Measurements from ENCODE around the gene RASGRP4. TPM values are rescaled to one million over a fixed set of nuclear protein-coding genes. Genes with fewer than 3 reads are reported as not detected.

The RASGRP4 gene
- total RNA-seq, 3 donors from 2014 or later, result 0.55 to 2.3 (median 2.0) TPM

DNA sequence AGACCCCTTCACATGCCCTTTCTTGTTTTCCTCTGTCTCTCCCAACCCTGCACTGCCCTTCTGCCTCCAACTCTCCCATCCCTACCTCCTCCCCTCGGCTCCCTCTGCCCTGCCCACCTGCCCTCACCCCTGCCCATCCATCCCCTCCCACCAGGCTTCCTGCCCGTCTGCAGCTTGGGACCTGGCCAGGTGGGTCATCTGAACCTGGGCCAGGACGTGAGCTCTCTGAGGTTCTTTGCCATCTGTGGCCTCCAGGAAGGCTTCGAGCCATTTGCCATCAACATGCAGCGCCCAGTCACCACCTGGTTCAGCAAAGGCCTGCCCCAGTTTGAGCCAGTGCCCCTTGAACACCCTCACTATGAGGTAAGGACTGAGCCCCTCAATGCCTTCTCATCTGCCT is 43.1 kb upstream of the RASGRP4 start:
- intact Hi-C loops (cut with DNase I, micrococcal nuclease), result no loop called here
- Histone ChIP-seq H3K36me3 (ENCODE audit: low read depth) (no peaks in the 10 kb centered on the region), H3K4me1 (ENCODE audit: low read depth) (no peaks in the 10 kb centered on the region), H3K9me3 (no peaks in the 10 kb centered on the region), H3K4me3 (no peak overlapping the region)
- ATAC-seq, result no peak
- DNase-seq, result no peak
- TF ChIP-seq CTCF (IDR thresholded peaks at IDR 0.05), result no peak

DNA sequence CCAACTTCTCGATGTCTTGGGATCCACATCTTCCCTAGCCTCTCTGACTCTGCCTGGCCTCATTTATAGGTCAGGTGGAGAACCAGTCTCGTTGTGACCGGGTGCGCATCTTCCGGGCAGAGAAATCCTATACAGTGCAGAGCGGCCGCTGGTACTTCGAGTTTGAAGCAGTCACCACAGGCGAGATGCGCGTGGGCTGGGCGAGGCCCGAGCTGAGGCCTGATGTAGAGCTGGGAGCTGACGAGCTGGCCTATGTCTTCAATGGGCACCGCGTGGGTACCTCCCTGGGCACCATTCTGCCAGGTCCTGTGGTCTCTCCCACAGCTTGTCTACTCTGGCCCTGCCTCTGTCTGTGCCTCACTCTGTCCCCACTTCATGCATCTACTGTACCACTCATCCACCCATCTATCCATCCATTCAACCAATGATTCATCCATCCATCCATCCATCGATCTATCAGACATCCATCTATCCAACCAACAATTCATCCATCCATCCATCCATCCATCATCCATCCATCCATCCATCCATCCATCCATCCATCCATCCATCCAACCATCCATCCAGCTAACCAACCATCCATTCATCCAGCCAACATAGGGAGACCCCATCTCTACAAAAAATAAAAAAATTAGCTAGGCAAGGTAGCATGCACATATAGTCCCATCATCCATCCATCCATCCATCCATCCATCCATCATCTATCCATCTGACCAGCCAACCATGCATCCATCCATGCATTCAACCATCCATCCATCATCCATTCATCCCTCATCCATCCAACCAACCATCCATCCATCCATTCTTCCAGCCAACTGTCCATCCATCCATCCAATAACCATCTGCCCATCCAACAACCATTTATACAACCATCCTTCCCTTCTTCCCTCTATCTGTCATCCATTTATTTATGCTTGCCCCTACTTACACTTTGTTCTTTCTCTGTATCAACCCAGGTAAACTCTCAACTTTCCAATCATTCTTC is 41.8 kb upstream of the RASGRP4 start:
- DNase-seq (no peak), ATAC-seq (no peak)
- no peaks in the 10 kb centered on the region for H3K9me3 ChIP-seq
- H3K4me1 ChIP-seq (ENCODE audit: low read depth), result no peaks in the 10 kb centered on the region
- no peaks in the 10 kb centered on the region for H3K36me3 ChIP-seq (ENCODE audit: low read depth)
- intact Hi-C loops (cut with DNase I, micrococcal nuclease), result no loop called here
- TF ChIP-seq CTCF (IDR thresholded peaks at IDR 0.05), result no peak
- H3K4me3 ChIP-seq, result no peak overlapping the region

DNA sequence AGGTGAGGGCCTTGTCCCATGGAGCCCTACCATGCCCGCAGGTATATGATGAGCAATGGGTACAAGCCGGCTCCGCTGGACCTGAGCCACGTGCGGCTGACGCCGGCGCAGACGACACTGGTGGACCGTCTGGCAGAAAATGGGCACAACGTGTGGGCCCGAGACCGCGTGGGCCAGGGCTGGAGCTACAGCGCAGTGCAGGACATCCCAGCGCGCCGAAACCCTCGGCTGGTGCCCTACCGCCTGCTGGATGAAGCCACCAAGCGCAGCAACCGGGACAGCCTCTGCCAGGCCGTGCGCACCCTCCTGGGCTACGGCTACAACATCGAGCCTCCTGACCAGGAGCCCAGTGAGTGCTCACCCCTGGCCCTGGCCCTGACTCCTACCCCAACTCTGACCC is 40.0 kb upstream of the RASGRP4 start:
- Histone ChIP-seq H3K4me3 (no peak overlapping the region), H3K9me3 (no peaks in the 10 kb centered on the region), H3K4me1 (ENCODE audit: low read depth) (no peaks in the 10 kb centered on the region), H3K36me3 (ENCODE audit: low read depth) (no peaks in the 10 kb centered on the region)
- no peak for TF ChIP-seq CTCF (IDR thresholded peaks at IDR 0.05)
- ATAC-seq (no peak), DNase-seq (no peak)
- intact Hi-C loops (cut with DNase I, micrococcal nuclease), result no loop called here

GRCh38 chr19:38464421-38465082 is 38.5 kb upstream of the RASGRP4 start:
- no peak for ATAC-seq
- Histone ChIP-seq H3K4me1 (ENCODE audit: low read depth) (no peaks in the 10 kb centered on the region), H3K4me3 (no peak overlapping the region), H3K9me3 (no peaks in the 10 kb centered on the region), H3K36me3 (ENCODE audit: low read depth) (no peaks in the 10 kb centered on the region)
- no peak for DNase-seq
- intact Hi-C loops (cut with DNase I, micrococcal nuclease), result no loop called here
- no peak for TF ChIP-seq CTCF (IDR thresholded peaks at IDR 0.05)

DNA sequence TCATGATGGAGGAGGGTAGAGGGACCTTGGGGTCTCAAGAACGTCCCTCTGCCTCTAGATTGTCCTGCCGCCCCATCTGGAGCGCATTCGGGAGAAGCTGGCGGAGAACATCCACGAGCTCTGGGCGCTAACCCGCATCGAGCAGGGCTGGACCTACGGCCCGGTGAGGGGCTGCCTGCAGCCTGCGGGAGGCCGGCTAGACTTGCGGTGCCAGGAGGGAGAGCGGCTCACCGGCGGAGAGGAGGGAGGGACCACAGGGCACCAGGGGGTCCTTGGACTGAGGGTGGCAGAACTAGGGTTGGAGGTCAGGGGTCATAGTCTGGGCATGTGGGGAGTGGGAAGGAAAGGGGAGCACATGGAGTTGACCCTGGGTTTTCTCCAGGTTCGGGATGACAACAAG is 37.3 kb upstream of the RASGRP4 start:
- no peak for ATAC-seq
- intact Hi-C loops (cut with DNase I, micrococcal nuclease), result no loop called here

More for the DNA sequence above, 37.3 kb upstream of the RASGRP4 start:
- Histone ChIP-seq H3K4me1 (ENCODE audit: low read depth) (no peaks in the 10 kb centered on the region), H3K4me3 (no peak overlapping the region), H3K36me3 (ENCODE audit: low read depth) (no peaks in the 10 kb centered on the region), H3K9me3 (no peaks in the 10 kb centered on the region)
- DNase-seq, result no peak
- TF ChIP-seq CTCF (IDR thresholded peaks at IDR 0.05), result no peak

Measured in mucosa of descending colon (tissue), 3 donors.